ENCODE results near the gene CD300LF. TPM values are rescaled to one million over a fixed set of nuclear protein-coding genes. Genes with fewer than 3 reads are reported as not detected.

CD300LF gene
- total and polyA plus RNA-seq, 2 experiments from 2014 or later = not detected

DNA sequence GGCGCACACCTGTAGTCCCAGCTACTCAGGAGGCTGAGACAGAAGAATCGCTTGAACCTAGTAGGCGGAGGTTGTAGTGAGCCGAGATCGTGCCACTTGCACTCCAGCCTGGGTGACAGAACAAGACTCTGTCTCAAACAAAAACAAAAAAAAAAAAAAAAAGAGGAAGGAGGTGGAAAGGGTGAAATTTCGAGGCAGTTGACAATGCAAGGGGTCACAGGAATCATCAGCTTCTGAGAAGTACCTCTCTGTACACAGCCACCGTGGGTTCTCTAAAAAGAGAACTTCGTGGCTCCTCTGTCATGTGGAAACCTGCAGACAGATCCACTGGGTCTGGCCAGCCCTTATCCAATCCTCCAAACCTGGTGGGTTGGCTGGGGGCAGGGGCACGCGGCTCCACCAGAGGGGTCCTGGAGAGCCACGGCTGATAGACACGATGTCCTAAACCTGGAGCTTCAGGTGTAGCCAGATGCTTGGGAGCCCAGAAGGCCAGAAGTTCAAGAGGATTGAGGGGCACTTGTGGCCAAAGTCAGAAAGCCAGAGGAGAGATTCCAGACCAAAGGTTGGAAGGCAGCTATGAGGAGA lies 540 bp upstream of the CD300LF start:
- TF ChIP-seq, protein P1, sequence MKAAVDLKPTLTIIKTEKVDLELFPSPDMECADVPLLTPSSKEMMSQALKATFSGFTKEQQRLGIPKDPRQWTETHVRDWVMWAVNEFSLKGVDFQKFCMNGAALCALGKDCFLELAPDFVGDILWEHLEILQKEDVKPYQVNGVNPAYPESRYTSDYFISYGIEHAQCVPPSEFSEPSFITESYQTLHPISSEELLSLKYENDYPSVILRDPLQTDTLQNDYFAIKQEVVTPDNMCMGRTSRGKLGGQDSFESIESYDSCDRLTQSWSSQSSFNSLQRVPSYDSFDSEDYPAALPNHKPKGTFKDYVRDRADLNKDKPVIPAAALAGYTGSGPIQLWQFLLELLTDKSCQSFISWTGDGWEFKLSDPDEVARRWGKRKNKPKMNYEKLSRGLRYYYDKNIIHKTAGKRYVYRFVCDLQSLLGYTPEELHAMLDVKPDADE (IDR thresholded peaks at IDR 0.05) = no peak
- TF ChIP-seq EZH2 (IDR thresholded peaks at IDR 0.05; ENCODE audit: low read depth, unreplicated experiment) = no peak
- TF ChIP-seq ZNF114 (CRISPR knock-in tag; IDR thresholded peaks at IDR 0.05) = no peak
- TF ChIP-seq, protein P2, sequence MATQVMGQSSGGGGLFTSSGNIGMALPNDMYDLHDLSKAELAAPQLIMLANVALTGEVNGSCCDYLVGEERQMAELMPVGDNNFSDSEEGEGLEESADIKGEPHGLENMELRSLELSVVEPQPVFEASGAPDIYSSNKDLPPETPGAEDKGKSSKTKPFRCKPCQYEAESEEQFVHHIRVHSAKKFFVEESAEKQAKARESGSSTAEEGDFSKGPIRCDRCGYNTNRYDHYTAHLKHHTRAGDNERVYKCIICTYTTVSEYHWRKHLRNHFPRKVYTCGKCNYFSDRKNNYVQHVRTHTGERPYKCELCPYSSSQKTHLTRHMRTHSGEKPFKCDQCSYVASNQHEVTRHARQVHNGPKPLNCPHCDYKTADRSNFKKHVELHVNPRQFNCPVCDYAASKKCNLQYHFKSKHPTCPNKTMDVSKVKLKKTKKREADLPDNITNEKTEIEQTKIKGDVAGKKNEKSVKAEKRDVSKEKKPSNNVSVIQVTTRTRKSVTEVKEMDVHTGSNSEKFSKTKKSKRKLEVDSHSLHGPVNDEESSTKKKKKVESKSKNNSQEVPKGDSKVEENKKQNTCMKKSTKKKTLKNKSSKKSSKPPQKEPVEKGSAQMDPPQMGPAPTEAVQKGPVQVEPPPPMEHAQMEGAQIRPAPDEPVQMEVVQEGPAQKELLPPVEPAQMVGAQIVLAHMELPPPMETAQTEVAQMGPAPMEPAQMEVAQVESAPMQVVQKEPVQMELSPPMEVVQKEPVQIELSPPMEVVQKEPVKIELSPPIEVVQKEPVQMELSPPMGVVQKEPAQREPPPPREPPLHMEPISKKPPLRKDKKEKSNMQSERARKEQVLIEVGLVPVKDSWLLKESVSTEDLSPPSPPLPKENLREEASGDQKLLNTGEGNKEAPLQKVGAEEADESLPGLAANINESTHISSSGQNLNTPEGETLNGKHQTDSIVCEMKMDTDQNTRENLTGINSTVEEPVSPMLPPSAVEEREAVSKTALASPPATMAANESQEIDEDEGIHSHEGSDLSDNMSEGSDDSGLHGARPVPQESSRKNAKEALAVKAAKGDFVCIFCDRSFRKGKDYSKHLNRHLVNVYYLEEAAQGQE (IDR thresholded peaks at IDR 0.05; ENCODE audit: unreplicated experiment) = no peak
- no peak for TF ChIP-seq CREB1 (CRISPR knock-in tag; IDR thresholded peaks at IDR 0.05; ENCODE audit: low read depth)
- TF ChIP-seq EZH2phosphoT487 (IDR thresholded peaks at IDR 0.05; ENCODE audit: unreplicated experiment) = no peak
- no peak for TF ChIP-seq NANOG (IDR thresholded peaks at IDR 0.05; ENCODE audit: borderline replicate concordance)
- TF ChIP-seq ZNF331 (CRISPR knock-in tag; IDR thresholded peaks at IDR 0.05; ENCODE audit: low read depth) = no peak
- TF ChIP-seq POLR2AphosphoS5 (IDR thresholded peaks at IDR 0.05; ENCODE audit: low read depth) = no peak
- TF ChIP-seq STAT1 (IDR thresholded peaks at IDR 0.05; ENCODE audit: unreplicated experiment) = no peak
- TF ChIP-seq JUNB (IDR thresholded peaks at IDR 0.05; ENCODE audit: unreplicated experiment) = no peak
- TF ChIP-seq, protein P3, sequence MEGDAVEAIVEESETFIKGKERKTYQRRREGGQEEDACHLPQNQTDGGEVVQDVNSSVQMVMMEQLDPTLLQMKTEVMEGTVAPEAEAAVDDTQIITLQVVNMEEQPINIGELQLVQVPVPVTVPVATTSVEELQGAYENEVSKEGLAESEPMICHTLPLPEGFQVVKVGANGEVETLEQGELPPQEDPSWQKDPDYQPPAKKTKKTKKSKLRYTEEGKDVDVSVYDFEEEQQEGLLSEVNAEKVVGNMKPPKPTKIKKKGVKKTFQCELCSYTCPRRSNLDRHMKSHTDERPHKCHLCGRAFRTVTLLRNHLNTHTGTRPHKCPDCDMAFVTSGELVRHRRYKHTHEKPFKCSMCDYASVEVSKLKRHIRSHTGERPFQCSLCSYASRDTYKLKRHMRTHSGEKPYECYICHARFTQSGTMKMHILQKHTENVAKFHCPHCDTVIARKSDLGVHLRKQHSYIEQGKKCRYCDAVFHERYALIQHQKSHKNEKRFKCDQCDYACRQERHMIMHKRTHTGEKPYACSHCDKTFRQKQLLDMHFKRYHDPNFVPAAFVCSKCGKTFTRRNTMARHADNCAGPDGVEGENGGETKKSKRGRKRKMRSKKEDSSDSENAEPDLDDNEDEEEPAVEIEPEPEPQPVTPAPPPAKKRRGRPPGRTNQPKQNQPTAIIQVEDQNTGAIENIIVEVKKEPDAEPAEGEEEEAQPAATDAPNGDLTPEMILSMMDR (conservative IDR thresholded peaks at IDR 0.05; ENCODE audit: low read depth in 2 of 2) = no peak
- TF ChIP-seq, protein P4, sequence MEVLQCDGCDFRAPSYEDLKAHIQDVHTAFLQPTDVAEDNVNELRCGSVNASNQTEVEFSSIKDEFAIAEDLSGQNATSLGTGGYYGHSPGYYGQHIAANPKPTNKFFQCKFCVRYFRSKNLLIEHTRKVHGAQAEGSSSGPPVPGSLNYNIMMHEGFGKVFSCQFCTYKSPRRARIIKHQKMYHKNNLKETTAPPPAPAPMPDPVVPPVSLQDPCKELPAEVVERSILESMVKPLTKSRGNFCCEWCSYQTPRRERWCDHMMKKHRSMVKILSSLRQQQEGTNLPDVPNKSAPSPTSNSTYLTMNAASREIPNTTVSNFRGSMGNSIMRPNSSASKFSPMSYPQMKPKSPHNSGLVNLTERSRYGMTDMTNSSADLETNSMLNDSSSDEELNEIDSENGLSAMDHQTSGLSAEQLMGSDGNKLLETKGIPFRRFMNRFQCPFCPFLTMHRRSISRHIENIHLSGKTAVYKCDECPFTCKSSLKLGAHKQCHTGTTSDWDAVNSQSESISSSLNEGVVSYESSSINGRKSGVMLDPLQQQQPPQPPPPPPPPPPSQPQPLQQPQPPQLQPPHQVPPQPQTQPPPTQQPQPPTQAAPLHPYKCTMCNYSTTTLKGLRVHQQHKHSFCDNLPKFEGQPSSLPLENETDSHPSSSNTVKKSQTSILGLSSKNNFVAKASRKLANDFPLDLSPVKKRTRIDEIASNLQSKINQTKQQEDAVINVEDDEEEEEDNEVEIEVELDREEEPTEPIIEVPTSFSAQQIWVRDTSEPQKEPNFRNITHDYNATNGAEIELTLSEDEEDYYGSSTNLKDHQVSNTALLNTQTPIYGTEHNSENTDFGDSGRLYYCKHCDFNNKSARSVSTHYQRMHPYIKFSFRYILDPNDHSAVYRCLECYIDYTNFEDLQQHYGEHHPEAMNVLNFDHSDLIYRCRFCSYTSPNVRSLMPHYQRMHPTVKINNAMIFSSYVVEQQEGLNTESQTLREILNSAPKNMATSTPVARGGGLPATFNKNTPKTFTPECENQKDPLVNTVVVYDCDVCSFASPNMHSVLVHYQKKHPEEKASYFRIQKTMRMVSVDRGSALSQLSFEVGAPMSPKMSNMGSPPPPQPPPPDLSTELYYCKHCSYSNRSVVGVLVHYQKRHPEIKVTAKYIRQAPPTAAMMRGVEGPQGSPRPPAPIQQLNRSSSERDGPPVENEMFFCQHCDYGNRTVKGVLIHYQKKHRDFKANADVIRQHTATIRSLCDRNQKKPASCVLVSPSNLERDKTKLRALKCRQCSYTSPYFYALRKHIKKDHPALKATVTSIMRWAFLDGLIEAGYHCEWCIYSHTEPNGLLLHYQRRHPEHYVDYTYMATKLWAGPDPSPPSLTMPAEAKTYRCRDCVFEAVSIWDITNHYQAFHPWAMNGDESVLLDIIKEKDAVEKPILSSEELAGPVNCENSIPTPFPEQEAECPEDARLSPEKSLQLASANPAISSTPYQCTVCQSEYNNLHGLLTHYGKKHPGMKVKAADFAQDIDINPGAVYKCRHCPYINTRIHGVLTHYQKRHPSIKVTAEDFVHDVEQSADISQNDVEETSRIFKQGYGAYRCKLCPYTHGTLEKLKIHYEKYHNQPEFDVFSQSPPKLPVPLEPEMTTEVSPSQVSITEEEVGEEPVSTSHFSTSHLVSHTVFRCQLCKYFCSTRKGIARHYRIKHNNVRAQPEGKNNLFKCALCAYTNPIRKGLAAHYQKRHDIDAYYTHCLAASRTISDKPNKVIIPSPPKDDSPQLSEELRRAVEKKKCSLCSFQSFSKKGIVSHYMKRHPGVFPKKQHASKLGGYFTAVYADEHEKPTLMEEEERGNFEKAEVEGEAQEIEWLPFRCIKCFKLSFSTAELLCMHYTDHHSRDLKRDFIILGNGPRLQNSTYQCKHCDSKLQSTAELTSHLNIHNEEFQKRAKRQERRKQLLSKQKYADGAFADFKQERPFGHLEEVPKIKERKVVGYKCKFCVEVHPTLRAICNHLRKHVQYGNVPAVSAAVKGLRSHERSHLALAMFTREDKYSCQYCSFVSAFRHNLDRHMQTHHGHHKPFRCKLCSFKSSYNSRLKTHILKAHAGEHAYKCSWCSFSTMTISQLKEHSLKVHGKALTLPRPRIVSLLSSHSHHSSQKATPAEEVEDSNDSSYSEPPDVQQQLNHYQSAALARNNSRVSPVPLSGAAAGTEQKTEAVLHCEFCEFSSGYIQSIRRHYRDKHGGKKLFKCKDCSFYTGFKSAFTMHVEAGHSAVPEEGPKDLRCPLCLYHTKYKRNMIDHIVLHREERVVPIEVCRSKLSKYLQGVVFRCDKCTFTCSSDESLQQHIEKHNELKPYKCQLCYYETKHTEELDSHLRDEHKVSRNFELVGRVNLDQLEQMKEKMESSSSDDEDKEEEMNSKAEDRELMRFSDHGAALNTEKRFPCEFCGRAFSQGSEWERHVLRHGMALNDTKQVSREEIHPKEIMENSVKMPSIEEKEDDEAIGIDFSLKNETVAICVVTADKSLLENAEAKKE (CRISPR knock-in tag; IDR thresholded peaks at IDR 0.05) = no peak
- Mint-ChIP-seq H3K4me1 (peaks cover 2% of the 10 kb centered on the region; the same call in 1 of the 3 replicates), H3K36me3 (ENCODE audit: low read depth) (no peaks in the 10 kb centered on the region), H3K27ac (no peak overlapping the region), H3K27me3 (ENCODE audit: insufficient read depth, low read depth, poor library complexity) (peaks cover 8% of the 10 kb centered on the region), H3K9me3 (no peaks in the 10 kb centered on the region), H3K4me3 (no peak overlapping the region)
- Histone ChIP-seq H3K27me3 (ENCODE audit: insufficient read depth) (no peaks in the 10 kb centered on the region), H4K20me1 (replicated peaks; ENCODE audit: insufficient read depth) (no peaks in the 10 kb centered on the region), H3K4me2 (no peak overlapping the region), H3K27ac (ENCODE audit: low read depth) (no peak overlapping the region), H3K9me2 (ENCODE audit: insufficient read depth) (no peaks in the 10 kb centered on the region), H3K36me3 (ENCODE audit: insufficient read depth) (no peaks in the 10 kb centered on the region), H3K4me1 (ENCODE audit: insufficient read depth) (no peaks in the 10 kb centered on the region), H2AFZ (no peak overlapping the region), H3K4me3 (no peak overlapping the region), H3K79me2 (replicated peaks; ENCODE audit: insufficient read depth) (no peaks in the 10 kb centered on the region), H3F3A (replicated peaks; ENCODE audit: low read depth) (no peaks in the 10 kb centered on the region)
- DNase-seq (ENCODE audit: low spot score) (no peak), ATAC-seq (no peak)

All from GM23338 (cell line).